Heart right ventricle (tissue), 16 donors: ENCODE results near the gene ENGASE. TPM values are rescaled to one million over a fixed set of nuclear protein-coding genes. Genes with fewer than 3 reads are reported as not detected.

Source experiments
- ATAC-seq, 8 donors: fragments of 200-7000 bp; cut with Tn5 transposase; one replicate each; pipeline ENCODE4 v1.9.1; 2020; ENCODE audit warnings: mild to moderate bottlenecking in 8 of 8, moderate library complexity in 8 of 8, moderate number of reproducible peaks in 1 of 8
- DNase-seq, 2 donors: peaks; one replicate each; pipeline ENCODE4 v3.0.0-alpha.2; 2020
- H3K27ac ChIP-seq, 10 donors: fragments of 200-600 bp; sonication (generic) in 2 of 10; one replicate each; pipeline versions ENCODE4 v1.5.0 to v1.8.0; 2020 to 2022; ENCODE audit warnings: mild to moderate bottlenecking in 3 of 10
- H3K27me3 ChIP-seq, 7 donors: fragments of 200-600 bp; one replicate each; pipeline ENCODE4 v1.8.0; 2021 to 2022; ENCODE audit warnings: mild to moderate bottlenecking in 2 of 7
- H3K36me3 ChIP-seq, 9 donors: fragments of 200-600 bp; sonication (generic) in 1 of 9; one replicate each; pipeline versions ENCODE4 v1.5.0 to v1.8.0; 2020 to 2022; ENCODE audit warnings: mild to moderate bottlenecking in 2 of 9
- H3K4me1 ChIP-seq, 9 donors: fragments of 200-600 bp; sonication (generic) in 1 of 9; one replicate each; pipeline versions ENCODE4 v1.5.0 to v1.8.0; 2020 to 2022; ENCODE audit warnings: mild to moderate bottlenecking in 4 of 9
- H3K4me3 ChIP-seq, 10 donors: fragments of 200-600 bp; sonication (generic) in 2 of 10; one replicate each; pipeline versions ENCODE4 v1.5.0 to v1.8.0; 2020 to 2022; ENCODE audit warnings: mild to moderate bottlenecking in 7 of 10, moderate library complexity in 2 of 10
- H3K9me3 ChIP-seq, 11 donors: fragments of 200-600 bp in 10 of 11; sonication (generic) in 2 of 11; one replicate each; pipeline versions ENCODE4 v1.5.0 to v1.8.0; 2013 to 2022; ENCODE audit warnings: mild to moderate bottlenecking in 2 of 11, control low read depth in 1 of 11, moderate library complexity in 1 of 11
- WGBS, 2 donors: extraction: QIAGEN DNeasy Blood & Tissue Kit; methylation state at CpG; one replicate each; pipeline ENCODE4 v1.1.7; 2013; ENCODE audit warnings: inconsistent platforms in 1 of 2; 5-methylcytosine and 5-hydroxymethylcytosine counted together
- intact Hi-C, 10 donors: fragments of 100-400 bp; cut with DNase I; formaldehyde crosslinking; loops; one replicate each; pipeline versions ENCODE4 v1.11.1 to v1.14.2; 2022
- polyA plus RNA-seq, 2 donors: library from polyadenylated mRNA; stranded (reverse); fragments of 200-250 nt; gene quantifications; one replicate each; pipeline ENCODE4 v1.2.3, GENCODE V29; 2013
- total RNA-seq, 10 donors: library from RNA; stranded (reverse); fragmentation: NEBNext Ultra II Directional in 3 of 10; extraction: Animal tissue kit (Norgen Biotek cat#: 25700) in 3 of 10; gene quantifications; one replicate each; pipeline versions ENCODE4 v1.2.1 to v1.2.4, GENCODE V29; 2021 to 2023
- TF ChIP-seq, protein P1 (sequence below), 9 donors: fragments of 200-600 bp; sonication (generic) in 2 of 9; IDR thresholded peaks; one replicate each; pipeline versions ENCODE4 v1.5.0 to v1.8.0; 2021 to 2022; ENCODE audit warnings: antibody characterized with exemption in 9 of 9, mild to moderate bottlenecking in 5 of 9, moderate library complexity in 1 of 9
- donor health status: Arrhythmogenic right ventricular cardiomyopathy.
- donor health status: ischemic (EF 13 %, LVEDD 7.1; RV severe dilation, severe dysfunction).
- donor health status: healthy with polysubstance abuse.
- donor health status: DM: no; HTN: yes; CAD: no.
- donor health status: DM: no; HTN: no; CAD: no.
- donor health status: ischemic (EF 25% LVEDD 6.9; RV normal size, moderate dysfunction).
- donor health status: ischemic (EF 25% LVEDD 5.7; RV mildly dilated, moderate dysfunction).
- donor health status: healthy.
- donor health status: DM: yes; HTN: yes; CAD: no.
- donor health status: Ischemic cardiomyopathy.
- donor health status: ischemic (EF 35%, LVEDD 5.7; RV mildly dilated, moderate dysfunction).
- donor health status: nonischemic (EF 11% LVEDD 7.7; RV severe dilation, severe dysfunction).
- donor health status: DM: yes; HTN: yes; CAD: no.
- donor health status: PGD.
- donor health status: ischemic (EF 29% LVEDD 5.4; RV normal size, mild dysfunction).
- donor health status: nonischemic (EF 23%, LVEDD 6.1; RV moderate dilation, normal function).

ENGASE gene
- total and polyA plus RNA-seq, 12 donors = 9.7 to 54.1 (median 26.6) TPM

DNA sequence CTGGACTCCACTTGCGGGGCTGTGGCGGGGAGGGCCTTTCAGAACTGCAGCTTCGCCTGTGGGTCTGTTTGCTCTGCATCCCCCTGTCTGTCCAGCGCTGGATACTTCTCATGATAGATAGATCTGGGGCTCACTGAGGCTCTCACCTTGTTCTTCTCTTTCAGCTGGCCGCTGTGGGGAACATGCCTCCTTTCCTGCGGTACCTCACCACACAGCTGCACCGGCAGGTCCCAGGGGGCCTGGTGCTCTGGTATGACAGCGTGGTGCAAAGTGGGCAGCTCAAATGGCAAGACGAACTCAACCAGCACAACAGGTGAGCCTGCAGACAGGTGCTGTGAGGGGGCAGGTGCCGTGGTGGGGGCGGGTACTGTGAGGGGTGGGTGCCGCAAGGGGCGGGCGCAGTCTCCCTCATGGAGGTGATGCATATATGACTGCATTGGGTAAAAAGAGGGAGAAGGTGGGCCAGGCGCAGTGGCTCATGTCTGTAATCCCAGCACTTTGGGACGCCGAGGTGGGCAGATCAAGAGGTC, 6.2 kb downstream of the ENGASE start:
- TF ChIP-seq, protein P1, sequence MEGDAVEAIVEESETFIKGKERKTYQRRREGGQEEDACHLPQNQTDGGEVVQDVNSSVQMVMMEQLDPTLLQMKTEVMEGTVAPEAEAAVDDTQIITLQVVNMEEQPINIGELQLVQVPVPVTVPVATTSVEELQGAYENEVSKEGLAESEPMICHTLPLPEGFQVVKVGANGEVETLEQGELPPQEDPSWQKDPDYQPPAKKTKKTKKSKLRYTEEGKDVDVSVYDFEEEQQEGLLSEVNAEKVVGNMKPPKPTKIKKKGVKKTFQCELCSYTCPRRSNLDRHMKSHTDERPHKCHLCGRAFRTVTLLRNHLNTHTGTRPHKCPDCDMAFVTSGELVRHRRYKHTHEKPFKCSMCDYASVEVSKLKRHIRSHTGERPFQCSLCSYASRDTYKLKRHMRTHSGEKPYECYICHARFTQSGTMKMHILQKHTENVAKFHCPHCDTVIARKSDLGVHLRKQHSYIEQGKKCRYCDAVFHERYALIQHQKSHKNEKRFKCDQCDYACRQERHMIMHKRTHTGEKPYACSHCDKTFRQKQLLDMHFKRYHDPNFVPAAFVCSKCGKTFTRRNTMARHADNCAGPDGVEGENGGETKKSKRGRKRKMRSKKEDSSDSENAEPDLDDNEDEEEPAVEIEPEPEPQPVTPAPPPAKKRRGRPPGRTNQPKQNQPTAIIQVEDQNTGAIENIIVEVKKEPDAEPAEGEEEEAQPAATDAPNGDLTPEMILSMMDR (IDR thresholded peaks at IDR 0.05) = no peak
- H3K9me3 ChIP-seq = no peaks in the 10 kb centered on the region
- 96 to 97% methylated on average over 17 of the region's 17 CpGs for WGBS, 2 donors
- intact Hi-C loops = loop anchor here in 7 of 10 donors (5.0 to 10.0 kb wide), 6 partner anchors 34 to 634 kb away; partner anchors contain the start of gene C1QTNF1 (in 1 of the 7)
- no peaks in the 10 kb centered on the region for H3K27me3 ChIP-seq
- ATAC-seq (no peak), DNase-seq (no peak)
- no peak overlapping the region for H3K27ac ChIP-seq
- H3K4me3 ChIP-seq = no peak overlapping the region
- peaks cover under 1 to 37% (median 15%) of the 10 kb centered on the region in 9 donors for H3K4me1 ChIP-seq
- H3K36me3 ChIP-seq = peaks cover 4 to 85% (median 54%) of the 10 kb centered on the region in 9 donors

DNA sequence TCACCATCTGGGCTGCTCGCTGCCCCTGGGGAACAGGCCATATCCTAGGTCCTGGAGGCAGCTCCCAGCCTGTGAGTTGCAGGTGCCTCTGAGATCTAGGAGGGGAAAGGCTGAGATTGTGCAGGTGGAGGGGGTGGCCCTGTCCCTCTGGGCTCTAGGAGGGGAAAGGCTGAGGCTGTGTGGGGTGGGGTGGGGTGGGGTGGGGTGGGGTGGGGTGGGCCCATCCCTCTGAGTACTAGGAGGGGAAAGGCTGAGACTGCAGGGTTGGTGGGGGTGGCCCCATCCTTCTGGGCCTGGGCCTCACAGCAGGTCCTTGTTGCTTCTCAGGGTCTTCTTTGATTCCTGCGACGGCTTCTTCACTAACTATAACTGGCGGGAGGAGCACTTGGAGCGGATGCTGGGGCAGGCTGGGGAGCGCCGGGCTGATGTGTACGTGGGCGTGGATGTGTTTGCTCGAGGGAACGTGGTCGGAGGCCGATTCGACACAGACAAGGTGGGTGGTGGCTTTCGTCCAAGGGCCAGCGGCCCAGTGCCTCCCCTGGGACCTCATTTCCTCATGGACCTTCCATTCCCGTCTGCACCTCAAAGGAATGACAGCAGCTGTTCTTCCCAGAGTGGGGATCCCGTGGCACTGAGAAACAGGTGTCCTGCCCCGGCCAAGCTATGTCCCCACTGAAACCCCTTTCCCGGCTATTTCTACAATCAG, 7.1 kb downstream of the ENGASE start:
- 57 to 65% methylated on average over 20 of the region's 20 CpGs for WGBS, 2 donors
- Histone ChIP-seq H3K27me3 (no peaks in the 10 kb centered on the region), H3K4me3 (no peak overlapping the region), H3K36me3 (peaks cover 4 to 94% (median 59%) of the 10 kb centered on the region in 9 donors), H3K9me3 (no peaks in the 10 kb centered on the region), H3K4me1 (peaks cover 0 to 28% (median 10%) of the 10 kb centered on the region in 9 donors), H3K27ac (no peak overlapping the region)
- TF ChIP-seq, protein P1 (IDR thresholded peaks at IDR 0.05) = no peak
- intact Hi-C loops = loop anchor here in 7 of 10 donors (5.0 to 10.0 kb wide), 6 partner anchors 34 to 633 kb away; partner anchors contain the start of gene C1QTNF1 (in 1 of the 7)
- ATAC-seq (peak in 3 of 8 donors; percentile 18 to 64 (median 34)), DNase-seq (peak in 1 of 2 donors; percentile 28)

DNA sequence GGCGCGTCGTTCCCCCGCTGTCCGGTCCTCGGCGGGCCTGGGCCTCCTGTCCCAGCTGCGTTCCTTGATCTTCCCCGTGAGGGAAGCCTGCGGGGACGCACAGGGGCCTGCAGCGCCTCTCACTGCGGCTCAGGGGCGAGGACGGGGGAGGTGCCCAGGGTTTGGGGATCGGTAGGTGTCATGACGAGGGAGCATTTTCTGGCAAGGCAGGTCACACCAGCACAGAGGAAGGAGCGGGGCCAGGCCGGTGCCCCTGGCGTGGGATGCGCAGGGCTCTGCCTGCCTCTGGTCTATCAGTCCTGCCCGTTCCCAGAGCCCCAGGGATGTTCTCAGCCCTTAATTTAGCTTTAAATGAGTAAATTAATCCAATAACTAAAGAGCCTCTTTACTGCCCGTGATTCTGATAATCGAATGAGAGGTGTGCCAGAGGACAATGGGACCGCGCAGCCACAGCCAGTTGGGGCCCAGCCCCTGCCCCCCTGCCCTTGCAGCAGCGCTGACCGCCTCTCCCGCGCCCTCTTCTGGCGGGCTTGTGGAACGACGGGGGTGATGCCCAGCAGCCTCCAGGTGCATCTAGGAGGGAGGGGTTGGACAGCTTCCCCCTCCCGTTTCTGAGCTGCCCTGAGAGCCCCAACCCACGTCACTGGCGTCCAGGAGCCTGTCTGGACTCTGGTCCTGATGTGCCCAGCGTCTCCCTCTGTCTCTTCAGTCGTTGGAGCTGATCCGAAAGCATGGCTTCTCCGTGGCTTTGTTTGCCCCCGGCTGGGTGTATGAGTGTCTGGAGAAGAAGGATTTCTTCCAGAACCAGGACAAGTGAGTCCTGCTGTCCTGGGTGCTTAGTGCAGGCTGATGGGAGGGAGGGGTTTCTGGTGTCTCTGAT, 7.9 kb downstream of the ENGASE start:
- Histone ChIP-seq H3K4me1 (peaks cover 0 to 21% (median 10%) of the 10 kb centered on the region in 9 donors), H3K36me3 (peaks cover 4 to 99% (median 57%) of the 10 kb centered on the region in 9 donors), H3K4me3 (no peak overlapping the region), H3K27ac (no peak overlapping the region), H3K9me3 (no peaks in the 10 kb centered on the region), H3K27me3 (no peaks in the 10 kb centered on the region)
- intact Hi-C loops = loop anchor here in 7 of 10 donors (5.0 to 10.0 kb wide), 6 partner anchors 35 to 632 kb away; partner anchors contain the start of gene C1QTNF1 (in 1 of the 7)
- TF ChIP-seq, protein P1 (IDR thresholded peaks at IDR 0.05) = peak; percentile 67 to 88 (median 83)
- peak; percentile 46 to 52 for DNase-seq
- WGBS, 2 donors = 62 to 67% methylated on average over 41 of the region's 41 CpGs
- peak in 7 of 8 donors; percentile 21 to 71 (median 46) for ATAC-seq
